GM18873 (cell line): ENCODE data around the gene OPN5.
A peak's percentile ranks its signal among the peaks of the same experiment; 100 is the strongest.
"Not testable (repeated sequence)": the region's sequence is repeated elsewhere in the genome, so short reads cannot be mapped to it uniquely, and the experiment has no call there.

Experiments used
- ATAC-seq: cut with Tn5 transposase; IDR thresholded peaks from one replicate; pipeline ENCODE4 v1.9.1; 2021; ENCODE audit warnings: mild to moderate bottlenecking, moderate library complexity, moderate number of reproducible peaks; ENCODE audit not compliant: unreplicated experiment, low FRiP score

The OPN5 gene, protein sequence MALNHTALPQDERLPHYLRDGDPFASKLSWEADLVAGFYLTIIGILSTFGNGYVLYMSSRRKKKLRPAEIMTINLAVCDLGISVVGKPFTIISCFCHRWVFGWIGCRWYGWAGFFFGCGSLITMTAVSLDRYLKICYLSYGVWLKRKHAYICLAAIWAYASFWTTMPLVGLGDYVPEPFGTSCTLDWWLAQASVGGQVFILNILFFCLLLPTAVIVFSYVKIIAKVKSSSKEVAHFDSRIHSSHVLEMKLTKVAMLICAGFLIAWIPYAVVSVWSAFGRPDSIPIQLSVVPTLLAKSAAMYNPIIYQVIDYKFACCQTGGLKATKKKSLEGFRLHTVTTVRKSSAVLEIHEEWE

DNA sequence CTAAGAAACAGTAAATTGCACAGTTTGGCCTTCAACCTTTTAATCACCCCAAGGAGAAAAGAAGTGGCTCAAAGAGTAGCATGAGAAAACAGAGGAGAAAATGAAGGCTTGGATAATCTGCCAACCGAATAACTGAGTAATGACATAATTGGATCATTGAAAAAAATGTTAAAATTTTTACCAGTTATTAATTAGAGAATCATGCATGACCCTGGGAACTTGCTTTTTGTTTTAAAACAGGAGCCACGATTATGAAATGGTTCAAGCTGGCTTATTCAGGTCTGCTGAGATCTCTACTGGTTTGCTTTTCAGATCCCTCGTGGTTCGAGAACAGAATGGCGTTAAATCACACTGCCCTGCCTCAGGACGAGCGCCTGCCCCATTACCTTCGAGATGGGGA is at the start of gene OPN5:
Gene OPN5, plus strand, starts transcription at position 301 of the 400 bp plus-strand sequence. Its CDS starts 35 bp downstream, at position 336.
- ATAC-seq = no peak

- ATAC-seq = no peak
These were observed 47.8 kb upstream of the OPN5 start for GRCh38 chr6:47733879-47734558.

- ATAC-seq = no peak
These were observed 46.9 kb upstream of the OPN5 start for GRCh38 chr6:47734831-47735481.

- no peak for ATAC-seq
These were observed 45.6 kb upstream of the OPN5 start for GRCh38 chr6:47736083-47736700.

DNA sequence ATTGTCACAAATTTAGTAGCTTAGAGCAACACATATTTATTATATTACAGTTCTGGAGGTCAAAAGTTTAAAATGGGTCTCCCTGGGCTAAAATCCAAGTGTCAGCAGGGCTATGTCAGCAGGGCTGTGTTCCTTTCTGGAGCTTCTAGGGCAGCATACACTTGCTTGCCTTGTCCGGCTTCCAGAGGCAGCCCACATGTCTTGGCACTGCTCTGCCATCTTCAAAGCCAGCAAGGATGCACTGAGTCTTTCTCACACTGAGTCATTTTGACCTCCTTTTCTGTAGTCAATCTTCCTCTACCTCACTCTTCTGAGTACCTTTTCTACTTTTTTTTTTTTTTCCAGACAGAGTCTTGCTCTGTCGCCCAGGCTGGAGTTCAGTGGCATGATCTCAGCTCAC is 44.4 kb upstream of the OPN5 start:
- no peak for ATAC-seq

DNA sequence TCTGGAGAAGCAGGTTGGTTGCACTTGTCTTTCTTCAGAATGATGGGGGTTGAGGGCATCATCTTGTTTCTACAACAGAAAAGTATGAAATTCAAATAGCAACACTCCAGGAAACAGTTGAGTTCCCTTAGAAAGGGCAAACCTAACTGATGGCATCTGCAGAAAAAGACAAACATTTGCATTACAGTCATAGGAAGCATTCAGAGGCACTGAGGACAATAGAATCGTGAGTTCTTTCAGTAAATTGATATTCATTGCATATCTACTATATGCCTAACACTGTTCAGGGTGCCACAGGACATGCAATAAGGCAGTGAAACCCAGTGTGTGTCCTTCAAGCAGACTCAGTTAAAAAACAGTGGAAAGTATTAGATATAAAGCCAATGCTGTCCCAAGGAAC is 41.1 kb upstream of the OPN5 start:
- ATAC-seq = no peak

- ATAC-seq = no peak
These were observed 40.0 kb upstream of the OPN5 start for GRCh38 chr6:47741807-47742206.

- ATAC-seq = no peak
These were observed 38.1 kb upstream of the OPN5 start for GRCh38 chr6:47743744-47744143.

GRCh38 chr6:47745269-47745668 is 36.6 kb upstream of the OPN5 start:
- ATAC-seq = not testable (repeated sequence)

DNA sequence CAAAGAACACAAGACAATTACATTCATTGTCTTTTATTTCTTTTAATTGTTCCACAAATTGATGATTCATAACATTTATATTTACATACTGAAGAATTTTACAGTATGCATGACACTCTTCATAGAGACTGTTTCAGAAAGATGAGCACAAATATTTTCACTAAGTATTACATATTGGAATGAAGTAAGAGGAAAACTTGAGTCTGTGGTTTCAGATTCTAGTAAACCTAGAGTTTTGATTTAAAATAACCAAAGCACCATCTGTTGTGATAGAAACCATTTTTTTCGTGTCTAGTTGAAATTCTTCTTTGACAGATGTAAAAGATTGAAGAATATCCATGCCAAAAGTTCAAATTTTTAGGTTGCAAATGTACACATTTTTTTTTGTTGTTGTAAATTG is 32.1 kb upstream of the OPN5 start:
- no peak for ATAC-seq

DNA sequence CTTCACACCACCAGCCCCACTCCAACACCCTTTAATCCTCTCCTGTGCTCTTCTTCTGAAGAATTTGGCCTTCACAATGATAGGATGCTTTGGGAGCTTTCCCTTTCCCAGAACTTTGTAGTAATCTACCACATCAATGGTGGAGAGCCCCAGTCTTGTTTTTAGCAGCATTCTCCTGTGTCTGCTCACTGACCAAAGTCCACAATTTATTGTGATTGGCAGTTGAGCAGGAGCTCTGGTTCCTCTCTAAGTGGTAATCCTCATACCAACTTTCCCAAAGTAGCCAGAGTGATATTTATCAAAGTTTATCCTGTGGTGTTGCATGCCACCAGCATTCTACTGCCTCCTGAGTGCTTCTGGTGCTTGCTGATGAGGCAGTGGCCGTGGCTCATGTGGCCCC is 29.0 kb upstream of the OPN5 start:
- no peak for ATAC-seq

GRCh38 chr6:47759364-47759763 is 22.5 kb upstream of the OPN5 start:
- no peak for ATAC-seq

DNA sequence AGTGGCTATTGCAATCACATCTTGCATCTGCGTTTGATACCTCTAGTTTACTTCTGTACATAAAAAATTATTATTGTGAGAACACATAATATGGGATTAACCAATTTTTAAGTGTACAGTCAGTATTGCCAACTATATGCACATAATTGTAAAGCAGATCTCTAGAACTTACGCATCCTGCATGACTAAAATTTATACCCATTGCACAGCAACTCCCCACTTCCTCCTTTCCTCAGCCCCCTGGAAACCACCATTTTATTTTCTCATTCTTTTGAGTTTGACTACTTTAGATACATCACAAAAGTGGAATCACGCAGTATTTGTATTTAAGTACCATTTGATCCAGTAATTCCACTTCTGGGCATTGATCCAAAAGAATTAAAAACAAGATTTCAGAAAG is 19.3 kb upstream of the OPN5 start:
- ATAC-seq = no peak

- ATAC-seq = no peak
These were observed 15.4 kb upstream of the OPN5 start for GRCh38 chr6:47766445-47766844.

GRCh38 chr6:47767102-47767501 is 14.7 kb upstream of the OPN5 start:
- no peak for ATAC-seq

GRCh38 chr6:47769982-47770381 is 11.8 kb upstream of the OPN5 start:
- no peak for ATAC-seq

- no peak for ATAC-seq
These were observed 9.5 kb upstream of the OPN5 start for GRCh38 chr6:47772359-47772758.

DNA sequence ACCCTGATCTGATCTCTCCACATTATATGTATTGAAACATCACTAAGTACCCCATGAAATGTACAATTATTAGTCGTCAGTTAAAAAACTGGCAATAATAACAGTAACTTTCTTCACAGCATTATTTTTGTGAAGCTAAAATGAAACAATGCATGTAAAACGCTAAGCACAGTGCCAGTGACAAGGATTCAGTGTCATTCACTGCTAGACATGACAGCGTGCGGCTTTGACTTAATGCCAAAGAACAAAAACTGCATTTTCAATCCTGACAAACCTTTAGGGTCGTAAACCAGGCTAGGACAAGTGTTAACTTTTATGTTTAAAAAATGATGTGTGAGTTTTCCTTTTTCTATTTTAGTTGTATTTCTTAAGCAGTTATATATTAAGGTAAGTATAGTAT is 8.8 kb upstream of the OPN5 start:
- ATAC-seq = no peak

- ATAC-seq = peak; percentile 81
These were observed 1.1 kb upstream of the OPN5 start for GRCh38 chr6:47780510-47781356.

DNA sequence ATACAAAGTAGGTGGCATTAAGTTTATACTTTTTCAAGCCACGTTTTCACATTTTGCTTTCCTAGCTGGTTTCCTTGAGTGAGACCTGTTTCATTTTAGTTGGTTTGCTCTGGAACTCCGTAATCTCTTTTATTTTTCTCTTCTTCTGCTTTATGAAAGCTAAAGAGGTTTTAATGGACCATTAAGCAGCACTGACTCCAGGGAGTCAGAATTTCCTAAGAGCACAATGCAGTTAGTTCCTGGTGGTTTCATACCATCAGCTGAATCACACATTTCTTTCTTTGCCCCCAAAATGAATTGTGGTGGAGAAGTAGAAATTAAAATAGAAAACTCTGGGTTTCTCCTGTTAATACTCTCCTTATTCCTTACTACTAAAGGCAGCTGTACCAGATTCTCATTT is 3.4 kb downstream of the OPN5 start:
- ATAC-seq = no peak
